Myocyte (in vitro differentiated cells): Measurements from ENCODE around the gene GPR132. TPM values are rescaled to one million over a fixed set of nuclear protein-coding genes. Genes with fewer than 3 reads are reported as not detected.

Experiments used
- DNase-seq: peaks from one replicate; pipeline ENCODE4 v3.0.0-alpha.2; 2012; ENCODE audit warnings: low read depth
- total RNA-seq: library from RNA; depleted of rRNA; stranded (reverse); fragments of >200 nt; gene quantifications from 2 replicates; pipeline ENCODE4 v1.2.3, GENCODE V29; 2014

GPR132 gene
- total RNA-seq, 1 donor from 2014 or later, result not detected

GRCh38 chr14:105005929-105006830, 59.0 kb downstream of the GPR132 start:
- DNase-seq, result no peak

DNA sequence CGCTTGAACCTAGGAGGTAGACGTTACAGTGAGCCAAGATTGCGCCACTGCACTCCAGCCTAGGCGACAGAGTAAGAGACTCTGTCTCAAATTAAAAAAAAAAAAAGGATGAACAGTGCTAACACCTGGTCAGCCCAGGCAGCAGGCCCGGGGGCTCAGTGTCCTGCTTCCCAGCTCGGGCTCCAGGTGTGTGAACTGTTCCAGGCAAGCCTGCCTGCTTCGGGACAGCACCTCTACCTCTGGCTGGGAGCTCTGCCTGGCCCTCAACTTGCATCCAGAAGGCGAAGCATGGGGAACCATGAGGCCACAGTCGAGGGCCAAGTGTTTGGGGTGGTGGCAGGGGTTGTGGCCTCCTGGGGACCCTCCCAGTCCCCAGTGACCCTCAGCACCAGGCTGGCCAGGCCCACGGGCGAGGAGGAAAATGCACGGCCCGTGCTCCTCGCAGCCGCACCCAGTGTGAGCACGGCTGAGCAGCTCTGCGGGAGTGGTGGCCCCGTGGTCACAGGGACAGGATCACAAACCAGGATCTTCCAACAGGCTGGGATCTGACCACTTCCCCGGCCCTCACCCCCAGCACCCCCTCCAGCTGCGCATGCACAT, 59.8 kb downstream of the GPR132 start:
- no peak for DNase-seq

Other genes with a start within 250 kb of the GPR132 start
- 45.5 and 58.2 TPM in 2 replicates for gene CEP170B, start 200.2 kb downstream of the GPR132 start, total RNA-seq
- gene PLD4, start 140.6 kb downstream of the GPR132 start, total RNA-seq, result 0.10 TPM in 1 of 2 replicates, not detected in the other
- gene AHNAK2, start 87.1 kb downstream of the GPR132 start, total RNA-seq, result 150 and 229 TPM in 2 replicates
- gene CLBA1, start 79.6 kb downstream of the GPR132 start, total RNA-seq, result 10.6 and 13.2 TPM in 2 replicates
- 12.9 and 15.9 TPM in 2 replicates for gene CDCA4, start 44.3 kb downstream of the GPR132 start, total RNA-seq
- 32.5 and 42.7 TPM in 2 replicates for gene JAG2, start 103.3 kb upstream of the GPR132 start, total RNA-seq
- 33.2 and 40.9 TPM in 2 replicates for gene NUDT14, start 115.9 kb upstream of the GPR132 start, total RNA-seq
- 117 and 167 TPM in 2 replicates for gene BTBD6, start 183.1 kb upstream of the GPR132 start, total RNA-seq
- gene BRF1, start 235.6 kb upstream of the GPR132 start, total RNA-seq, result 80.5 and 147 TPM in 2 replicates
- 240 and 302 TPM in 2 replicates for gene PACS2, start 249.3 kb upstream of the GPR132 start, total RNA-seq